CD4-positive, alpha-beta memory T cell (primary cell): Measurements from ENCODE around the gene PSMB2. TPM values are rescaled to one million over a fixed set of nuclear protein-coding genes. Genes with fewer than 3 reads are reported as not detected.

Source experiments
- CTCF ChIA-PET: fragments of 350-600 bp; sonication (Branson Sonifier 250); formaldehyde crosslinking; loops from one replicate; lab custom pipeline; 2021; ENCODE audit warnings: inconsistent platforms; ENCODE audit not compliant: partially characterized antibody; lab: Charles Lee
- POLR2A ChIA-PET: fragments of 350-600 bp; sonication (Branson Sonifier 250); formaldehyde crosslinking; loops from one replicate; lab custom pipeline; 2021; ENCODE audit not compliant: partially characterized antibody; lab: Charles Lee
- DNase-seq, 5 donors: peaks; one replicate each; pipeline versions ENCODE4 v3.0.0 to v3.0.0-alpha.2; 2020 to 2022; ENCODE audit warnings: mixed read lengths in 1 of 5
- H3K27ac ChIP-seq: one replicate; pipeline ENCODE4 v1.7.0; 2013; ENCODE audit warnings: low read depth, low read length
- H3K27me3 ChIP-seq: 2 replicates; pipeline ENCODE4 v1.7.0; 2013; ENCODE audit warnings: mild to moderate bottlenecking, low read length, moderate library complexity; ENCODE audit not compliant: insufficient read depth
- H3K36me3 ChIP-seq: 2 replicates; pipeline ENCODE4 v1.7.0; 2013; ENCODE audit warnings: mild to moderate bottlenecking, low read length, moderate library complexity; ENCODE audit not compliant: insufficient read depth
- H3K4me1 ChIP-seq: 2 replicates; pipeline ENCODE4 v1.7.0; 2013; ENCODE audit warnings: mild to moderate bottlenecking, low read length, moderate library complexity; ENCODE audit not compliant: insufficient read depth
- H3K4me3 ChIP-seq, 2 donors: one replicate each; pipeline ENCODE4 v1.7.0; 2013; ENCODE audit warnings: low read length in 2 of 2, mild to moderate bottlenecking in 1 of 2
- H3K9me3 ChIP-seq, 2 donors: one replicate each; pipeline ENCODE4 v1.7.0; 2013; ENCODE audit warnings: low read length in 2 of 2, control low read depth in 1 of 2; ENCODE audit not compliant: control insufficient read depth in 1 of 2
- H3K27ac Mint-ChIP-seq, 7 donors: one replicate each; pipeline ENCODE4 v1.8.0; 2020 to 2021; ENCODE audit warnings: mixed read lengths in 7 of 7, mild to moderate bottlenecking in 6 of 7, inconsistent platforms in 3 of 7, moderate library complexity in 3 of 7
- H3K27me3 Mint-ChIP-seq, 2 donors: one replicate each; pipeline ENCODE4 v1.8.0; 2020 to 2021; ENCODE audit warnings: mixed read lengths in 2 of 2
- H3K36me3 Mint-ChIP-seq, 2 donors: one replicate each; pipeline ENCODE4 v1.8.0; 2020 to 2021; ENCODE audit warnings: mixed read lengths in 2 of 2, inconsistent platforms in 1 of 2, mild to moderate bottlenecking in 1 of 2
- H3K4me1 Mint-ChIP-seq, 4 donors: one replicate each; pipeline ENCODE4 v1.8.0; 2020 to 2021; ENCODE audit warnings: mixed read lengths in 4 of 4, mild to moderate bottlenecking in 1 of 4
- H3K4me3 Mint-ChIP-seq, 8 donors: one replicate each; pipeline ENCODE4 v1.8.0; 2020 to 2021; ENCODE audit warnings: mixed read lengths in 8 of 8, mild to moderate bottlenecking in 7 of 8, moderate library complexity in 6 of 8, inconsistent platforms in 3 of 8
- H3K9me3 Mint-ChIP-seq, 8 donors: one replicate each; pipeline ENCODE4 v1.8.0; 2020 to 2021; ENCODE audit warnings: mixed read lengths in 8 of 8, mild to moderate bottlenecking in 5 of 8, inconsistent platforms in 3 of 8, moderate library complexity in 1 of 8
- intact Hi-C: fragments of 100-400 bp; cut with micrococcal nuclease; formaldehyde crosslinking; loops from one replicate; pipeline ENCODE4 v1.15.1; 2023
- polyA plus RNA-seq, 2 donors: library from polyadenylated mRNA; unstranded; fragments of 300-500 nt; fragmentation: Illumina TruSeq; gene quantifications; one replicate each; pipeline ENCODE4 v1.2.3, GENCODE V29; 2021
- total RNA-seq, 2 experiments: library from RNA; stranded (reverse); gene quantifications; one replicate each; pipeline ENCODE4 v1.2.3, GENCODE V29; 2021

The PSMB2 gene
- total and polyA plus RNA-seq, 4 experiments from 2014 or later: 25.5 to 73.2 (median 49.6) TPM

GRCh38 chr1:35555212-35555584, 86.1 kb downstream of the PSMB2 start:
- H3K4me3 Mint-ChIP-seq: peak overlapping the region; percentile 2 to 99 (median 94)
- Histone ChIP-seq H3K36me3 (peaks cover 21% of the 10 kb centered on the region), H3K4me1 (peaks cover 52% of the 10 kb centered on the region), H3K9me3 (no peaks in the 10 kb centered on the region), H3K4me3 (no peak overlapping the region), H3K27ac (no peak overlapping the region), H3K27me3 (no peaks in the 10 kb centered on the region)
- ChIA-PET POLR2A (no interaction called here), CTCF (interaction anchor here (1.5 to 5.3 kb wide), 2 partner anchors 10 to 13 kb away, joined by 8 to 26 read pairs; no protein-coding TSS in a partner anchor)
- peaks cover 15 to 52% of the 10 kb centered on the region in 2 donors for H3K36me3 Mint-ChIP-seq
- H3K9me3 Mint-ChIP-seq: no peaks in the 10 kb centered on the region
- DNase-seq: no peak
- H3K27ac Mint-ChIP-seq: peak overlapping the region in 5 of 7 donors; percentile 0 to 100 (median 77)
- intact Hi-C loops: loop anchor here (5.0 kb wide), 2 partner anchors 48 to 363 kb away; partner anchors contain the start of gene SFPQ
- H3K4me1 Mint-ChIP-seq: peaks cover 38 to 75% (median 52%) of the 10 kb centered on the region in 4 donors
- no peaks in the 10 kb centered on the region for H3K27me3 Mint-ChIP-seq

DNA sequence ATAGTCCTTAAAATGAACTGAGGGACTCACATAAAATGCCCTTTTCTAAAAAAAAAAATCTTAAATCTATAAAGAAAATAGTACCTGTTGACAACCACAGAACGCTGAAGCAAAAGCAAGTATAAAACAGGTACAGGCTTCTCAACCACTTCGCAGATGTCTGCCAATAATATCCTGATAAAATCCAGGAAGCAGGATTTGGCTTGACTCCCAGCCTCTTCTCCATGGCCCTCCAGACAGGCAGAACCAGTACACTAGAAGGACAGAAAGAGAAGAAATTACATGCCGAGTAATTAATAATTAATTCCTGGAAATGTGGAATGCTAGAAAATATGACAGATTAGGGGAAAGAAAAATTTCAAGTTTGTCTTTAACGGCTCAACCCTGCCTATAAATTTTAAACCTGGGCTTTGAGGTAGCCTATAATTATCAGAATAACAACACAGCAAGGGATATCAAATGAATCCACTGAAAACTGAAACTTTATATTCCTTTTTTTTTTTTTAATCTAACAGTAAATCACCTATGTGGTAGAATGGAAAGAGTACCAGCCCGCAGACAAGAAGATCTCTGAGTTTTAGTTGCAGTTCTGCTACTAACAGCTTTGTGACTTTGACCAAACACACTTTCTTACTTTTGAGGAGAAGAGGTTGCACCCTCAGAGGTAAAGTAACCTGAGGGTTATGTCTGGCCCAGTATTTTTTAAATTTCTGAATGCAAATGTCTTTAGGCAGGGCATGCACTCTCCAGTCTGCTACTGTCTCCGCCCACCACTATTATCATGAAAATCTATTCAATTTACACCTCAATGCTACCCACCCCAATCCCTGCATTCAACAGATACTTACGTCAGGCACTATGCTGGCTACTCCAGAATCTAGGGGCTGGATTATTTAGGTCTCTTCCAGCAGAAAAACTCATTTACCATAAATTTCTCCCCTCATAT, 86.8 kb downstream of the PSMB2 start:
- DNase-seq: no peak
- Histone ChIP-seq H3K4me3 (no peak overlapping the region), H3K27me3 (no peaks in the 10 kb centered on the region), H3K36me3 (peaks cover 21% of the 10 kb centered on the region), H3K4me1 (peaks cover 51% of the 10 kb centered on the region), H3K27ac (no peak overlapping the region), H3K9me3 (no peaks in the 10 kb centered on the region)
- Mint-ChIP-seq H3K27ac (peak overlapping the region in 4 of 7 donors; percentile 15 to 100 (median 42)), H3K4me1 (peaks cover 36 to 77% (median 55%) of the 10 kb centered on the region in 4 donors), H3K27me3 (no peaks in the 10 kb centered on the region), H3K9me3 (no peaks in the 10 kb centered on the region), H3K36me3 (peaks cover 15 to 56% of the 10 kb centered on the region in 2 donors), H3K4me3 (peak overlapping the region in 3 of 8 donors; percentile 4 to 97 (median 96))
- POLR2A ChIA-PET: no interaction called here
- intact Hi-C loops: loop anchor here (5.0 kb wide), 2 partner anchors 47 to 362 kb away; partner anchors contain the start of gene SFPQ
- CTCF ChIA-PET: interaction anchor here (1.4 kb wide), 1 partner anchor 103 kb away, joined by 4 read pairs; no protein-coding TSS in a partner anchor

DNA sequence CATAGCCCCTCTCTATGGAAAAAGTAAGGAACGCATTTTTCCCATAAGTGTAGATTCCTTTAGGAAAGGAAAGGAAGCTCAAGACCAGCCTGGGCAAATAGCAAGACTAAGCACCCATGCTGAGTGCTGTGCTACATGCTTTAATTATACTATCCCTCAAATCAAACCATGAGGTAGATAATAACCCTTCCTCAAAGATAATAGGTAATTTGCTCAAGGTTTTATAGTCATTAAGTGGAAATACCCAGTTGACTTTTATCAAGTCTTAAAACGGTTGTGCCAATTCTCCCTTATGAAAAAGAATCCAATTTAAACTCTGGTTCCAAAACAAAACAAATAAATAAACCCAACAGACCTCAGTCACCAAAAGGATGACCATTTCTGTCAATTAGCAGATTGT, 87.5 kb downstream of the PSMB2 start:
- no peak overlapping the region for H3K27ac Mint-ChIP-seq
- POLR2A ChIA-PET: no interaction called here
- no peaks in the 10 kb centered on the region for H3K9me3 Mint-ChIP-seq
- Histone ChIP-seq H3K4me1 (peaks cover 49% of the 10 kb centered on the region), H3K9me3 (no peaks in the 10 kb centered on the region), H3K27ac (no peak overlapping the region), H3K4me3 (no peak overlapping the region), H3K36me3 (peaks cover 21% of the 10 kb centered on the region), H3K27me3 (no peaks in the 10 kb centered on the region)
- intact Hi-C loops: no loop called here
- H3K4me1 Mint-ChIP-seq: peaks cover 35 to 76% (median 57%) of the 10 kb centered on the region in 4 donors
- no peak for DNase-seq
- peaks cover 18 to 57% of the 10 kb centered on the region in 2 donors for H3K36me3 Mint-ChIP-seq
- CTCF ChIA-PET: interaction anchor here (0.9 to 1.4 kb wide), 2 partner anchors 11 to 102 kb away, joined by 3 to 4 read pairs; no protein-coding TSS in a partner anchor
- H3K4me3 Mint-ChIP-seq: no peak overlapping the region
- H3K27me3 Mint-ChIP-seq: no peaks in the 10 kb centered on the region

Other genes starting within 250 kb of the PSMB2 start
- gene KIAA0319L, start 84.1 kb downstream of the PSMB2 start, total RNA-seq: 10 to 100 TPM; 79.4 to 82.9 TPM
- gene KIAA0319L, start 84.1 kb downstream of the PSMB2 start, polyA plus RNA-seq: 10 to 100 TPM; 12.7 to 29.2 TPM
- gene NCDN, start 83.7 kb downstream of the PSMB2 start, total RNA-seq: 10 to 100 TPM; 29.7 to 32.2 TPM
- gene NCDN, start 83.7 kb downstream of the PSMB2 start, polyA plus RNA-seq: 10 to 100 TPM; 13.4 to 18.4 TPM
- gene TFAP2E, start 68.2 kb downstream of the PSMB2 start, total RNA-seq: 1 to 10 TPM; 2.3 to 2.9 TPM
- gene TFAP2E, start 68.2 kb downstream of the PSMB2 start, polyA plus RNA-seq: under 1 TPM in 1 of 2 donors, not detected in 1; 0.23 TPM
- gene C1orf216, start 77.4 kb upstream of the PSMB2 start, total RNA-seq: 10 to 100 TPM in 1 of 2 experiments, 1 to 10 TPM in 1; 8.5 to 10.8 TPM
- gene C1orf216, start 77.4 kb upstream of the PSMB2 start, polyA plus RNA-seq: 10 to 100 TPM; 13.8 to 15.2 TPM
- gene CLSPN, start 128.5 kb upstream of the PSMB2 start, total RNA-seq: under 1 TPM; 0.28 to 0.90 TPM
- under 1 TPM; 0.17 to 0.43 TPM for gene CLSPN, start 128.5 kb upstream of the PSMB2 start, polyA plus RNA-seq
- gene AGO4, start 166.5 kb upstream of the PSMB2 start, total RNA-seq: 10 to 100 TPM; 30.1 to 32.9 TPM
- 10 to 100 TPM in 1 of 2 donors, 1 to 10 TPM in 1; 3.6 to 13.6 TPM for gene AGO4, start 166.5 kb upstream of the PSMB2 start, polyA plus RNA-seq
- gene AGO1, start 241.7 kb upstream of the PSMB2 start, total RNA-seq: 10 to 100 TPM; 26.5 to 27.3 TPM
- 1 to 10 TPM; 7.4 to 9.0 TPM for gene AGO1, start 241.7 kb upstream of the PSMB2 start, polyA plus RNA-seq